NCI-H2107 (cell line): ENCODE data around the gene PPP2R3A.

ENCODE experiments used
- DNase-seq: peaks from one replicate; lab custom pipeline; 2025; lab: John Stamatoyannopoulos, UW

The PPP2R3A gene

DNA sequence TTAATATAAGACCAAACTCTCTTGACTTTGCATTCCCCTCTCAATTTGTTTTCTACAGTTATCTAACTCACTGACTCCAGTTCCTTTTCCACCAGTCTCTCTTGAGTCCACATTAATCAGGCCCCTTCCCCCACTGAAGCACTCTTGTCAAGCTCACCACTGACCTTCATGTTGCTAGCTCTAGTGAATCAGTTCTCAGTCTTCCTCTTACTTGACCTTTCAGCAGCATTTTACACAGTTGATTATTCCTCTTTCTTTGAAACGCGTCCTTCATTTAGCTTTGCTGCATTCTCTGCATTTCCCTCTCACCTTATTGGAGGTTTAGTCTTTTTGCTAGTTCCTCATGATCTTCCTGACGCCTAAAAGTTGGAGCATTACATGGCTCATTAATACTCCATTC lies 8.3 kb downstream of the PPP2R3A start:
- DNase-seq, result no peak

DNA sequence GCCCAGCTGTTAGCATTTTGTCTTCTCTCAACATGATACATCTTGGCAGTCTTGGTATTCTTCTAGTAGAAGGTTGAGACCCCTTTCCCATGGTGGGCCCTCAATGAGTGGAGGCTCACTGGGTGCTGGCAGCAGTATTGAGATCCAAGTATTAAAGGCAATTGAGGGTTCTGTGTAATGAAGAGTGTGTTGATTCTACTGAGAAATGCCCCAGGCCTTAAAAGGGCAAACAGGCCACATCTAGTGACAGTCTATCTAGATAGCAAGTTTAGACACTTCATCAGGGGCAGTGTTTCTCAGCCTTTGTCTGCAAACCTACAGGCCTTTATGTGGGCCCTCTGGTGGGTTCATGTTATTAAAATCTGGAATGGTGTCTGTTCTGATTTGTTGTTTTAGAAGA lies 9.5 kb downstream of the PPP2R3A start:
- no peak for DNase-seq

DNA sequence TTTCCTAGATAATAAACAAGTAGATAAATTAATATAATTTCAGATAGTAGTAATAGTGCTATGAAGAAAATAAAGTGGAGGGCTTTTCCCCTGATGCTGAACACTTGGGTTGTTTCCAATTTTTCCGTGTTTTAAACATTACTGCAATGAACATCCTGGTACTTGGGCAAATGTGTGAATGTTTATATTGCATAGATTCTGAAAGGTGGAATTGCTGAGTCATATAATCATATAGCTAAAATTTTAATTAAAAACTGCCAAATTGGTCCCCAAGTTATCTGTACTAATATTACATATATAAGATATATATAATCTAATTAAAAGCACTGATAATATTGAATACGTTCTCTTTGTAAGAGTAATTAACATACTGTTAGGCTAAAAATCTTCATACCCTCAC lies 10.0 kb downstream of the PPP2R3A start:
- DNase-seq, result no peak

DNA sequence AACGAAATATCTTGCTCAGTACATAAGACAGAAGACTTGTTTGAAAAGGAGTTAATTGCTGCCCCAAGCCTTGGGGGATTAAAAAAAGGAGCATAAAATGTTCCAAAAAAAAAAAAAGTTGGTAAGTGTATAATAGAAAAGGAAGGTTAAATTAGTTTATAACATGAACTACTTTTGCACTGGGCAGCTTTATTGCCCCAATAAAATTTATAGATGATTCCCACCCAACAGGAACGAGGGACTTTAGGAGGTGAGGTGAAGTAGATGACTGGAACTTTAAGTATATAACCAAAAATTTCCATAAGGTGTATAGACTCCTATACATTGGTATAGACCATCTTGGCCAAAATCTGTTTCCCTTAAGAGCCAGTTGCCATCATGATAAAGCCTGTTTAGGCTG lies 14.8 kb downstream of the PPP2R3A start:
- no peak for DNase-seq

DNA sequence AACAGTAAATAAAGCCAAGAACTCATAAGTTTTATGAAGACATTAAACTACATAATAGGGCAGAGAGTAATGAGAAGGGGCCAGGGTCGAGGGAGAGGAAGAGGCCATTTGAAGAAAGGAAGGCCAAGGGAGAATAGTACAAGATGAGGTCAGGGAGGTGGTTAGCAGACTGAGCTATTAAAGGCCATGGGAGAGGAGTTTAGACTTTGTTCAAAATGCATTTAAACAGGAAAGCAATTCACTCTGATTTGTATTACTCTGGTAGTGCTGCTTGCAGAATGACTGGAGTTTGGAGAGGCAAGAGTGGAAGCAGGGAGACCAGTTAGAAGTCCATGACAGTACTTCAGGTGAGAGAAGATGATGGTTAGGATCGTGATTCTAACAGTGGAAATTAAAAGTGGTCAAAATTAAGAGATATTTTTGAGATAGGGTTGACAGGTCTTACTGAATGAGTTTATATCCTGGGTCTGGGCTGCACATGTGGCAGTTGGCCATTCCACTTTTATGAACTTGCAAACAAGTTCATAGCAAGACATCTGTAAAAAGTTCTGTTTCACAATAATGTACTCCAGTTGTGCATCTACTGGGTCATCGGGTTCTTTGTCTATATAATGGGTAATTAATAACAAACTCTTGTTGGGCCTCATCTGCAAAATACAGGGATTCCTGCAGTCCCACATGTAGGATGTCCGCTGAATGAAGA lies 16.3 kb downstream of the PPP2R3A start:
- no peak for DNase-seq

DNA sequence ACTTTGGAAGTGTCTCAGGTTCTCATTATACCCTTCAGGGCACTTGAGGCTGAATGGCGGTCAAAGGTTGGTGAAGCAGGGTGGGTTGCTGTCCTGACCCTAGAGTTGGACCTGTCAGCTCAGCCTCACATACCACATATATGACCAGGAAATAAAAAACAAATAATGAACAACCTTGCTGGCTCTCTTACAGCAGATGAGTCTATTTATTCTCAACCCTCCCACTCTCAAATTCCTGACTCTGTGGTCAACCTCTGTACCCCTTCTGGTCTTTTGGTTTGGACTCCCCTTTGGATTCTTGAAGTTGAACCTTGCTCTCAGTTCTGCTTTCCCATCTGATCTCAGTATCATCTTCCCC lies 16.9 kb downstream of the PPP2R3A start:
- no peak for DNase-seq

DNA sequence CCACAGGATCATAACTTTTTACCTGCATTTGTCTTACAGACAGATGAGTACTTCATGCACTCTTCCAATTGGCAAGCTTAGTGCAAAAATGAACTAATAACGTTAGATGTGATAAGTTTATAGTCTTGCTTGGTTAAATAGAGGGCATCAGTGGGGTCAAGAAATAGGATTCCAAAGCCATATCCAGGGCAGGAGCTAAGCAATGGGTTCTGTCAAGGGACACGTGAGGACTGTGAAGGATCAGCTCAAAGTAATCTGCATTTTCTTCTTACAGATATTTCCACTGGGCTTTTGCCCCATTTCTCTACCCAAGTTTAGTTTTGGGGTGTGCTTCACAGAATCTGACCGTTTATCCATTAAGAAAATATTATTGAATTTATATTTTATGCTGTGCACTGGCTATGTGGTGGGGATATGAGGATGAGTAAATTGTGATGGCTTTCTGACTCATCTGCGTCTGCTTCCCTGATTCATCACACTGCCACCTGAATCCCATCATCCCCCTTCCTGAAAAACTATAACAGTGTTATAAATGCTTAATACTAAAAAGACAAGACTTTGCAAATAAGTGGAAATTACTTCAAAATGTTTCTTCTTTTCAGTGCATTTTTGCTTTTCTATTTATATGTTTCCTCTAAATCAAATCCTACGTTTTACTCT lies 17.5 kb downstream of the PPP2R3A start:
- DNase-seq, result no peak

DNA sequence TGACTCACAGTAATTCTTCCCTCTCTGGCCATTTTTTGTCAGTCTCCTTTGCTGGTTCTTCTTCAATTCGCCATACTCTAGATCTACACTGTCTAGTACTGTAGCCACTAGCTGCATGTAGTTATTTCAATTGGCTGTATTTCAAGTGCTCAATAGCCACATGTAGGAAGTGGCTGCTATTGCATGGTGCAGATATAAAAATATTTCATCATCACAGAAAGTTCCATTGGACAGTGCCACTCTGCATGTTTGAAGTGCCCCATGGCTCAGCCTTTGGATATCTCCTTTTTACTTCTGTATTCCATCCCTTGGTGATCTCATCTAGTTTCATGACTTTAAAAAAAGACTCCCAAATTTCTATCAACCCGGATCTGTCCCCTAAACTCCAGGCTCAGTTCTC lies 22.1 kb downstream of the PPP2R3A start:
- DNase-seq, result no peak

DNA sequence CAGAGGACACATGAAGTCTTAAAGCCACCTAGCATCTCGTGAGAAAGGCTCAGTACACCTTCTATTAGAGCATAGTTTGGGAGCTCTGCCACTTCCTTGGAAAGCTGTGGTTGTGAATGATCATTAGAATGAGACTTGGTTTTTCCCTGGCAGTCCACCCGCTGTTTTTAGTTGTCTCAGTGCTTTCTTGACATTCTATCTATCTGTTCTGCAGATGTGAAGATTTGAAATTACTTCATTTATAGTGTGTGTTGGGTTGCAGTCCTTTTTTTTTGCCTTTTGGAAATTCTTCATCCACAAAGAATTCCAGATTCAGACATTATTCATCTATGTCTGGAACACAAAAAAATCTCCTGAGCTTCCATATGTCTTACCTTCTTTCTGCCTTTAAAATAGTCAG lies 23.7 kb downstream of the PPP2R3A start:
- no peak for DNase-seq

DNA sequence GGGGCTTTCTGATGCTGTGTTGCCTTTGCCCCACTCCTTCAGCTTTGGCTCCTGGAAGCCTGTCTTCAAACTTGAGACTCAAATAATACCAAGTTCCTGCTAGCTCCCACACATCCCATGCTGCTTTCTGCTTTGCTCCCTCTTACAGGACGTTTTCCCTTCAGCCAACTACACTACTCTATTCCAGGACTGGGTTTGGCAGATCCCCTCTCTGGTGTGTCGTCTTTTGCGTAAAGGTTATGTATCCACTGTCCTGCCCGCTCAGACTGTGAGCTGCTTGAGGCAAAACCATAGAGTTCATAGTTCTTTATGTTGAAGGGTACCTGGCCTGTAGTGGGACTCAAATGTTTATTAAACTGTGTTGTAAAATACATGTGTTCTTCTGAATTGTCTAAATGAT lies 25.4 kb downstream of the PPP2R3A start:
- DNase-seq, result no peak

DNA sequence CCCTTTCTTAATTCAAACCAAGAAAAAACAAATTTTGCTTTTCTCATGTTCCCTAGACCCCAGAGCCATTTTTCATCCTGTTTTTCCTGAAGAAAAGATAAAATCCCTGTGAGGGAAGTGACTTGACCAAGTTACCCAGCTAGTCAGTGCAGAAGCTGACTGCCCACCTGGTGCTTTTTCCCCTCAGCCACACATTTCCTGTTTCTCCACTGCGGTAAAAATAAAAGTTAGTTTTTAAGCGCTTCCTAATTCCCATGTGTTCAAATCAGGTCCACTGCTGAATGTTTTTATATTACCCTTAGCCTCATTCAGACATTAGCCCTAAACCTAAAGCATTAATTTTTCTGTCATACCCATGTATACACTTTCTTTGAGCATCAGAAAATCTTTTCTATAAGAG lies 26.1 kb downstream of the PPP2R3A start:
- no peak for DNase-seq

DNA sequence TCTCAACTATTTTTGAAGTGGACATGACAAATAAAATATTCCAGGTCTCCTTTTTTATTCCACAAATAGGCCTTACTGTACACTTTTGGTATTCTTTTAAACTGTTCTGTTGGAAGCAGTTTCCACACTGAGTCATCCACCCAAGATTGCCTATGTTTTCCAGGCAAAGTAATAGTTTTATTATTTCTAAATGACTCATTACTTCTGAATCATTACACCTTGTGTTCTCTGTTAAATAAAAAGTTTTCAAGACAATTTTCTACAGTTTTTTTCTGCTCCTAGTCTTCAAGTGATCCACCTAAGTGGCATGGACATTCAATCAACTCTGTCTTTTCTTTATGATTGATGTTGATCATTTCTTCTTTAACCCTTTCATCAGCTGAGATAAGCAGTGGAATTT lies 26.5 kb downstream of the PPP2R3A start:
- DNase-seq, result no peak

DNA sequence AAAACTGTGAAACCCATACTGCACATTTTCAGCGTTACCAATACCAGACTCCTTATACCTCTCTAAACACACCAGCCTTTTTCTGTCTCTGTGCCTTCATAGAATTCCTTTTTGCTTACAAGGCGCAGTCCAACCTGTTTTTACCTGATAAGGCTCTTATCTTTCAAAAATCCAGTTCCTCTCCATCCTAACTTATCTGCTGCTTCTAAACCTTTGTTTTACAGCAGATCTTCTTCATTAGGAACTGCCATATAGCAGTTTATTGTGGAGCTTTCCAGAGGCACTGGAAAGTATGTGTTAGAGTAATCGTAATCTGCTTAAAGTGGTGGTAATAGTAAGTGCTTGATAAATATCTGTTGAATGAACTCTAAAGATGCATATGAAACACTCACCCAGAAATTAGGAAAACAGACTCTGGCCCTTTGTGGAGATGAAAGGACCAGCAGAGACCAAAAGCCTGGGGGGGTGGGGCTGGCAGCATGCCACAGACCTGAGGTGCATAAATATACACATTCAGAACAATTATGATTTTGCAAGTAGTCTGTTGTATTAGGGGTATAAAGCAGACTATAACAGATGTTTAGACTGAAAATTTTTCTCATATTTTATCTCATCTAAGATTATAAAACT lies 29.3 kb downstream of the PPP2R3A start:
- no peak for DNase-seq

DNA sequence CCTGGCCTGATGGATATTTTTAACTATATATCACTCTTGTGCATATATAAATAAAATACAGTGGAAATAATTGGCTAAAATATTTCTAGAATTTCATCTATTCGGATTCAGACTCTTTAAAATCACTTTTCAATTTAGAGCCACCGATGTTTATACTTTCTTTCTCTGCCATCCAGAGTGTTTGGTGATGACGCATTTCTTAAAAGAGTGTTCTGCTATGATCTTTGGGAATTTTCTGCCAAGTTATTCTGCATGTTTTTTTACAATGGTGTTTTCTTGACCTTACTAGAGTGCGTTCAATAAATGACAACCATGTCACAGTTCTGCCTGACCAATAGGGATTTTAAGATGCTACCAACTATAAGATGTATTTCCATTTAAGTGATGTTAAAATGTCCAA lies 30.2 kb downstream of the PPP2R3A start:
- DNase-seq, result no peak

DNA sequence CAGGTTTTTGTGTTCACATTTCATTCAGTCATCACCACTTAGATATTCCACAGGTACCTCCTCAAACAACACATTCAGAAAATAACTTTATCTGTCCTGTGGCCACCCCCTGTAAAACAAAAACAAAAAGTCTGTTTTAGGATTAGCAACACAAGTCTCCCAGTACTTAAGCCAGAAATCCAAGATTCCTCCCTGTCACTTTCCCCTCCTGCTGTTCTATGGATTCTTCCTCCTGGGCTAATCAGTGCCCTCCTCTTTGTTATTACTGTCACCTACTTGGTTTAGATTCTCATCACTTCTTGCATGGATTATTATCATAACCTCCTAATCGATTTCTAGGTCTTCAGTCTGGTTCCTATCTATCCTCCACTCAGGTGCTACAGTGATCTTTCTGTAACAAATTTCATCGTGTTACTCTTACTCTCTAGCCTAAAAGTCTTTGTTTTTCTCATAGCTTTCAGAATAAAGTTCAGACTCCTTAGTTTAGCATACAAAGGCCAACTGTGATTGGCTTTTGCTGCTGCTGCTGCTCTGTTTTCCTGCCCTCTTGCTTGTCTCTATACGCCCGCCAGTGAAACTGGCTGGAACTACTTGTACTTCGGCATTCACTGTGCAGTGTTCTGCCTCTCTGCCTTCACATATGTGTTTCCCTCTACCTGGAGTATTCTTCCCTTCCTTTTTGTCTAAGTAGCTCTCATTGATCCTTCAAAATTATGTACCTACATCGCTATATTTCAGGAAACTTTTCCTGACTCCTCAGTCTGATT lies 32.2 kb downstream of the PPP2R3A start:
- no peak for DNase-seq

DNA sequence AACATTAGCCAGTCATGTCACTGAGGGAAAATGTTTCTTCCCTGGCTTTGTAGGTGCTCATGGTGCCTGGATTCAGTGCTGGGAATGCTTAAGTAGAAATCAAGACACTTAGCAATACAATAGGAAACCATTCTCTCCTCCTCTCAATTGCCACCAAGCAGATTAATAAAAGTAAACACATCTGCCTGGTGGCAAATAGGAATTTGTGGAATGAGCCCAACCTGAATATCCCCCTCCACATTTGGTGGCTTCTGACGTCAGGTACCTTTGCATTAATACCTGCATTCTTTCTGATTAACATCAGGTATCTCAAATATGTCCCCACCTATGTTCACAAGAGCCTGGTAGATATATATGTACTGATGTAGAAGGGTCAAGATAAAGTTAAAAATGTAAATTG lies 42.7 kb downstream of the PPP2R3A start:
- DNase-seq, result no peak

DNA sequence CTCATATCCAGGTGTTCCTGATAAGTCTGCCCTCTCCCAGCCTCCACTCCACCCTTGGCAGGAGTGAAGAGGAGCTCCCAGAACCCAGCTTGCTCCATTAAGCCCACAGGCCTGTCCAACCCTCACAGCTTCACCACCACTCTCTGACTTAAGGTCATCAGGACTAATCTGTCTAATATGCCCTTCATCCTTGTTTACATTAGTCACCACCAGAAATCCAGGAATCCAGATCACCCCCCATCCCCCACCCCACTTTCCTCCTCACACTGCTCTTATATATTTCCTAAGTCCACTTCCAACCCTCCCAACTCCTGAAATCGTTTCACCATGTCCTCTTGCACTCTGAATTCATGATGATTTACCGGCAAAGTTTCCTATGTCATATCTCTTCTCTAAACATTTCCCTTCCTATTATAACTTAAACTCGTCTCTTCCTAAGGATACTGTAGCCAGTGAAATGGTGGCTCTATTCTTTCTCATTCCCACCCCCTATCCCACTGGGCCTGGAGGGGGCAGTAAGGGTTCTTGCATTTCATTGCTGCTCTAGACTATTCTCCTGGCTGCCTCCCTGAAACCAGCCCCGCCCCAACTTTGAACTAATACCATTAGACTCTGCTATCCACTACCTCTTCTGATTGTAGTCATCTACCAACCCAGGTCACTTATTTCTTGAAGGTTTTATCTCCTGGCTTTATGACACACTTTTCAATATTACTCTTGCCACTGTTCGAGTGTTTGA lies 43.4 kb downstream of the PPP2R3A start:
- no peak for DNase-seq

DNA sequence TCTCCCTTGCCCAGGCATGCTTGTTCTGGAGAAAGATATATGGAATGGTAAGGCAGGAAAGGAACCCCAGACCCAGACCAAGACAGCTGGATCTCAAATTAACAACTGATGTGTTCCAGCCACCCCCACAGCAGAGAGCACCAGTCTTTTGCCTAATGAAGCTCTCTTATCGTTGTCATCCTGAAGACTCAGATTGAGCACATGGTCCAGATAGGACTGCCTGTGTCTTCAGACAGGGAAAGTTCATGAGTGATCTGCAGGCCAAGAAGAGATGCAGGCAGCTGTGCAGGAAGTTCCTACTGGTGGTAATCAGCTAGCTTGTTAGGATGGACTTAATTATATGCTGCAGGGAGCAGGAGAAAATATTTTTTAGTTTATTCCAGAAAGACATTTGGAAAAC lies 53.3 kb downstream of the PPP2R3A start:
- DNase-seq, result no peak

DNA sequence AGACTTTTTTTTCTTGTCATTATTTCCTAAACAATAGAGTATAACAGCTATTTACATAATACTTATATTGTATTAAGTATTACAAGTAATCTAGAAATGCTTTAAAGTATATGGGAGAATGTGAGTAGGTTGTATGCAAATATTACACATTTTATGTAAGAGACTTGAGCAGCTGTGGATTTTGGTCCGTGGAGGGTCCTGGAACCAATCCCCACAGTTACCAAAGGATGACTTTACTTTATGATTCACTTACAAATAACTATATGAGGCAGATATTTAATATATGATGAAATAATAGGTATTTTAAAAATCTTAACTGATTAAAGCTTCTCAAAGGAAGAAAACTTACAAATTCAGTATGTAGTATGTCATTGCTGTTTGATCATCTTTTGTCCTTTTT lies 56.3 kb downstream of the PPP2R3A start:
- DNase-seq, result no peak

DNA sequence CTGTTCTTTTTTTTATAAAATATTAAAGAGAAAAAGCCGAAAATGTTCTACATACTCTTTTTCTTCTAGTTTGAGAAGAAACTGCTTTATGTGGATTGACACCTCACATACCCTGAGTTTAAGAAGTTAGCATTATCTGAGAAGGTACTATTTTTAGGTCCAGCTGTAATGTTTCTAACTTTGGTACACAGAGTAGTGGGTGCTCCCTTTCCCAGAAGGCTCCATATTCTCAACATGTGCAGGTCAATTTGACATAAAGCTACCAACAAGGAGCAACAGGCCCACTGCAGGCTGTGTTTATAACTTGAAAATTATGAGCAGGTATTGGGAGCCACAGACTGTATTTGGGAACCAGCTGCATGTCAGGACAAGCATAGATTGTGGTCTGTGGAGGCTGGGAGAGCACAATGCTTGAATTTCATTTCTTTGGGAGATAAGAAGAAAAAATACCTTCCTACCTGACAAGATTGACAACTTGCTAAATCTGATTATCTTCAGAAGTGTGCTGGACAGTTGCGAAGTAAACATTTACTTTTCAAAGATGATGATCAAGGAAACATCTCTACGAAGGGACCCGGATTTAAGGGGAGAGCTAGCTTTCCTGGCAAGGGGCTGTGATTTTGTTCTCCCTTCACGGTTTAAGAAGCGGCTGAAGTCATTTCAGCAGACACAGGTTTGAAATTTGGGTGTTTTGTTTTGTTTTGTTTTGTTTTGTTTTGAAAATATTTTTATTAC lies 57.2 kb downstream of the PPP2R3A start:
- DNase-seq, result no peak

DNA sequence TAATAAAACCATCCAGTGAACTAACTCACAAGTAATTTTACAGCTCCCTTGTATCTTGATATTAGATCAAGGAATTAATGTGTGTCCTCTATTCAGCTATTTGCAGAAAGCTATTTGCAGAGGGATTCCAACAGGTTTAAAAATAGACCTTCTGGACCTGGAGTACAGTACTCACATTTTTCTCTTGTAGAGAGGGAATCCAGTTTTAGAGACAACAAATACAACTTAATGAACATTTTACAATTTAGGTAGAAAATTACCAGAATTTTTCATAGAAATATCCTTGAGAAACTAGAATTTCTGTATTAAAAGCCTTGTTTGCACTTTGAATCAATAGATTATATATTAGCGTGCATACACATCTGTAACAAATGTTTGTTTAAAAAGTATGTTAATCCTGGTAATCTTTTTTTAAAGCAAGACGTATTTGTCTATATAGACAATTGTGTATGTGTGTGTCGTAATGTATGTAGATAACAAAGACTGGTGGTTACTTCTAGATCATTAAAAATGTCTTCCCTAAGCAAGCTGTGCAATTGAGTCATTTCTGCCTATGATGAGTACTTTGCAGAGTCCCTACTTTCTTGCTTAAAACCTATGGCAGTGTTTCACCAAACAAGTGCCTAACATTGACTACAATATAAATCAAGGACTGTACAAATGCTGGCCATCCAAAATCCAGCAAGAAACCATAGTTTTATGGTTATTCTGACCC lies 57.9 kb downstream of the PPP2R3A start:
- no peak for DNase-seq
